NB4 (cell line): Measurements from ENCODE around the gene LTBP1.
"Not testable (repeated sequence)": the region's sequence is repeated elsewhere in the genome, so short reads cannot be mapped to it uniquely, and the experiment has no call there.

ENCODE experiments used
- DNase-seq: peaks from one replicate; pipeline ENCODE4 v3.0.0; 2010; ENCODE audit warnings: low read depth
- H3K4me3 ChIP-seq: one replicate; pipeline ENCODE4 v1.5.1; 2011; ENCODE audit warnings: mild to moderate bottlenecking, low read depth, low read length, moderate library complexity
- MYC ChIP-seq: IDR thresholded peaks from 2 replicates; pipeline ENCODE4 v1.6.1; 2011; ENCODE audit warnings: low read depth, low read length
- POLR2A ChIP-seq: IDR thresholded peaks from 2 replicates; pipeline ENCODE4 v1.6.1; 2011; ENCODE audit warnings: mild to moderate bottlenecking; ENCODE audit not compliant: insufficient read length; ENCODE audit errors: extremely low read depth
- TF ChIP-seq, protein P1 (sequence below): IDR thresholded peaks from 2 replicates; pipeline ENCODE4 v1.6.1; 2011; ENCODE audit warnings: low read depth, low read length
- TF ChIP-seq, protein P2 (sequence below): IDR thresholded peaks from one replicate; pipeline ENCODE4 v1.5.1; 2012; ENCODE audit warnings: low read depth, low read length

LTBP1 gene

DNA sequence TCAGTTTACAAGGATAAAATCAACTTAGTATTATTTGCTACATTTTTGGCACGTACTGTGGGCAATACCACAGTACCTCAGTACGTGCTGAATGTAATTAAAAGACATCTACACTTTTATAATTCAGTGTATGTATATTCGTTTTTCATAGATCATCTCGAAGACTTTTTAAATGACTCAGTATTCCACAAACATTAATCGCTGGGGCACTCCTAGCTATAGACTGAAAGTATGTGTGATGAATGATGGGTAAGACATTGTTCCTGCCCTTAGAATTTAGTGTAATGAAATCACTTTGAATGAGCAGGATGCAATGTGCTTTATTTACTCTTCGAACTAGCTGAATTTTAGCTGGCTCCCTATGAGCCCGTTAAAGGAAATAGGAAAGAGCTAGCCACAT is 284.1 kb downstream of the LTBP1 start:
- TF ChIP-seq MYC, result no peak
- TF ChIP-seq, protein P1, sequence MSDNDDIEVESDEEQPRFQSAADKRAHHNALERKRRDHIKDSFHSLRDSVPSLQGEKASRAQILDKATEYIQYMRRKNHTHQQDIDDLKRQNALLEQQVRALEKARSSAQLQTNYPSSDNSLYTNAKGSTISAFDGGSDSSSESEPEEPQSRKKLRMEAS, result no peak
- TF ChIP-seq POLR2A, result no peak
- TF ChIP-seq, protein P2, sequence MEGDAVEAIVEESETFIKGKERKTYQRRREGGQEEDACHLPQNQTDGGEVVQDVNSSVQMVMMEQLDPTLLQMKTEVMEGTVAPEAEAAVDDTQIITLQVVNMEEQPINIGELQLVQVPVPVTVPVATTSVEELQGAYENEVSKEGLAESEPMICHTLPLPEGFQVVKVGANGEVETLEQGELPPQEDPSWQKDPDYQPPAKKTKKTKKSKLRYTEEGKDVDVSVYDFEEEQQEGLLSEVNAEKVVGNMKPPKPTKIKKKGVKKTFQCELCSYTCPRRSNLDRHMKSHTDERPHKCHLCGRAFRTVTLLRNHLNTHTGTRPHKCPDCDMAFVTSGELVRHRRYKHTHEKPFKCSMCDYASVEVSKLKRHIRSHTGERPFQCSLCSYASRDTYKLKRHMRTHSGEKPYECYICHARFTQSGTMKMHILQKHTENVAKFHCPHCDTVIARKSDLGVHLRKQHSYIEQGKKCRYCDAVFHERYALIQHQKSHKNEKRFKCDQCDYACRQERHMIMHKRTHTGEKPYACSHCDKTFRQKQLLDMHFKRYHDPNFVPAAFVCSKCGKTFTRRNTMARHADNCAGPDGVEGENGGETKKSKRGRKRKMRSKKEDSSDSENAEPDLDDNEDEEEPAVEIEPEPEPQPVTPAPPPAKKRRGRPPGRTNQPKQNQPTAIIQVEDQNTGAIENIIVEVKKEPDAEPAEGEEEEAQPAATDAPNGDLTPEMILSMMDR, result no peak
- H3K4me3 ChIP-seq, result no peak overlapping the region
- DNase-seq, result no peak

DNA sequence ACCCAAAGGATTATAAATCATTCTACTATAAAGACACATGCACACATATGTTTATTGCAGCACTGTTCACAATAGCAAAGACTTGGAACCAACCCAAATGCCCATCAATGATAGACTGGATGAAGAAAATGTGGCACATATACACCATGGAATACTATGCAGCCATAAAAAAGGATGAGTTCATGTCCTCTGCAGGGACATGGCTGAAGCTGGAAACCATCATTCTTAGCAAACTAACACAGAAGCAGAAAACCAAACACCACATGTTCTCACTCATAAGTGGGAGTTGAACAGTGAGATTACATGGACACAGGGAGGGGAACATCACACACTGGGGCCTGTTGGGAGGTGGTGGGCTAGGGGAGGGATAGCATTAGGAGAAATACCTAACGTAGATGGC is 288.8 kb downstream of the LTBP1 start:
- H3K4me3 ChIP-seq, DNase-seq: not testable (repeated sequence)

DNA sequence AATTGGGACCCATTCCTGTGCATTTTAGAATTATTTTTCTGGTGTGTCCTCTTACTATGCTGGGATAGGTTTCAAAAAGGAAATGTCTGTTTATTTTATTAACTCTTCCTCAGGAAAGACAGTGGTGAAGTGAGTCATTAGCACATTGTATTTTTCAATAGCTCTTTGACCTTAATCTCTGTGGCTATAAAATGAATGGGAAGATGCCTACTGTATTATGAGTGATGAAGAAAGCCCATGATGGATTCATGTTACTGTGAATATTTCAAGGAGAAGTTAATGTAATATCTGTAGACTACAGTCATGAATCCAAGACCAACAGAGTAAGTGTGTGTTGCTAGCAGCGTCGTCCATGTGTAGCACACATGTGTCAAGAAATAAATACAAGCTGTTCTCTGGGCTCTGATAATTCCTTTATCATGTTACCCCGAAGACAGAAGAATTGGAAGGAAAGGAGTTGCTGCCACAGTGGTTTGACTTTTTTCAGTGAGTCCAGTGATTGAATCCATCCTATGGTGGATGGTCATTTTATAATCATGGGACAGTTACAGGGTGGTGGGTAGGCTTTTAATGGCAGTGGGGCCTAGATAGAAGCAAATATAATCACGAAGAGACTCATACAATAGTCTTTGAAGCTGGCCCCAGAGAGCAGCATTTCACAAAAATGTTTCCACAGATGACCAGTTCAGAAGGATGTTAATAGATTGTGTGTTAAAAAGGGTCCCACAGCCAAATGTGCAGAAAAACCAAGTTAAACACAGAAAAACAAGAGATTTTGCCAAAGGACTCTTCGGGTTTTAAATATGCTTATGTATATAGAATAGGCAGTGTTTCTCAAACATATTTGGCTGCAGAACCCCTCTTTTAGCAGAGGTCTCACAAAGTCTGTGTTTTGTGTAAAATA is 290.0 kb downstream of the LTBP1 start:
- DNase-seq, result no peak
- TF ChIP-seq, protein P2, result no peak
- TF ChIP-seq MYC, result no peak
- TF ChIP-seq POLR2A, result no peak
- TF ChIP-seq, protein P1, result no peak
- H3K4me3 ChIP-seq, result no peak overlapping the region

DNA sequence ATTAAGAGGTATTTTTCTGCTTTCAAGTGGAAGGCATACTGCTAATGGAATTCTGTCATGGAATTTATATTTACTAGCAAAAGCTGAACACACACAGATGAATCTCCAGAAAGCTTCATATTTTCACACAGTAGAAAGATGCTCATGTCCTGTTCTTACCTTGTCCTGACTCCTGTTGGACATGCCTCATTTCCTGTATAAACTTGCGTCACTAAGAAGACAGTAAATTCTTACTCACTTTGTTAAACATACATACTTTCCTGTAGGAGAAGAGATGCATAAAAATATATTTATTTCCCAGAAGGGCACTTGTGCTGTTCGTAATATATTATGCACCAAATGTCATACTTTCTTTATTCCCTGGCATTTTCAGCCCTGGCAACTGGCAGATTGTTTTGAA is 291.4 kb downstream of the LTBP1 start:
- no peak for DNase-seq
- H3K4me3 ChIP-seq, result no peak overlapping the region
- no peak for TF ChIP-seq POLR2A
- TF ChIP-seq MYC, result no peak
- TF ChIP-seq, protein P2, result no peak
- TF ChIP-seq, protein P1, result no peak

DNA sequence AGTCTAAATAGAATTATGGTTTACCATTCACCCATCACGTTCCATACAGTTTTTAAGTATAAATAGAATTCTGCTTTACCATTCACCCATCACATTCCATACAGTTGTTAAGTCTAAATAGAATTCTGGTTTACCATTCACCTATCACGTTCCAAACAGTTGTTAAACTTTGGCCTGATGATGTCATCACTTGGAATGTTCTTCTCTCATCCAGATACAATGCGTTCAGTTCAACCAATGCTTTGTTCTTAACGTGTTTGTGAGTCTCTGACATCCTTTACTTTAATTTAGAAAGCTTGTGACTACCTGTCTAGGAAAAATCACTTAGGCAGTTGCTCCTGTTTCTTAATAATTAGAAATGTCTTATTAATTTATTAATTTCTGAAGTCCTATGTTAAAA is 293.4 kb downstream of the LTBP1 start:
- TF ChIP-seq, protein P1, result no peak
- TF ChIP-seq, protein P2, result no peak
- TF ChIP-seq POLR2A (no peak), MYC (no peak)
- DNase-seq, result no peak
- H3K4me3 ChIP-seq, result no peak overlapping the region

DNA sequence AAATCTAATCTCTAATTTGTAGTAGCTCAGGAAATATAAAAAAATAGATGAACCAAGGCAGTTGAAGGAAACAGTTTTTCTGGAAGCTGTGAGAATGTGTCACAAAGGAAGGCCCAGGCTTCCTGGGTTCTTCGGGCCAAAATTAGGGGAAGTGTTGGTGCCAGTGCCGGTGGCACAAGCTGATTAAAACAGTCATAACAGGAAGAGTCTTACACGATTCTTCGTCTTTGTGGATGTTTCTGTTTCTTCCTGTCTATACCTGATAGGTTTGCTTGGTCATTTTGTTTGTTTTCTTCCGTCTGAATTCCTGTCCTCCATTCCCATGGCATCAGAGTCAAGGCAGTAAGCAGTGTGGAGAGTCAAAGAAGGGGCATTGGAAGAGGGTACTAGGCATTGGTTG is 294.3 kb downstream of the LTBP1 start:
- no peak for DNase-seq
- H3K4me3 ChIP-seq, result no peak overlapping the region
- TF ChIP-seq, protein P1, result no peak
- TF ChIP-seq, protein P2, result no peak
- TF ChIP-seq POLR2A, result no peak
- no peak for TF ChIP-seq MYC
